CD4-positive, alpha-beta T cell (primary cell): ENCODE data around the gene TECPR2. TPM values are rescaled to one million over a fixed set of nuclear protein-coding genes. Genes with fewer than 3 reads are reported as not detected.

Source experiments
- ATAC-seq: fragments of 200-7000 bp; cut with Tn5 transposase; one replicate; pipeline ENCODE4 v1.10.0; 2022; ENCODE audit warnings: mild to moderate bottlenecking; ENCODE audit not compliant: poor library complexity
- CTCF ChIA-PET: fragments of 350-600 bp; sonication (Branson Sonifier 250); formaldehyde crosslinking; loops from one replicate; lab custom pipeline; 2021; ENCODE audit warnings: antibody characterized with exemption, inconsistent platforms; lab: Charles Lee
- POLR2A ChIA-PET: fragments of 350-600 bp; sonication (Branson Sonifier 250); formaldehyde crosslinking; loops from one replicate; lab custom pipeline; 2021; ENCODE audit warnings: antibody characterized with exemption, inconsistent platforms; lab: Charles Lee
- DNase-seq, 14 experiments: peaks; one replicate each; pipeline ENCODE4 v3.0.0-alpha.2; 2013 to 2020; ENCODE audit warnings: mixed read lengths in 2 of 14
- H3K27ac ChIP-seq, 2 donors: one replicate each; pipeline versions ENCODE4 v1.5.1 to v1.7.0; 2013; ENCODE audit warnings: low read length in 2 of 2, low read depth in 1 of 2, mild to moderate bottlenecking in 1 of 2
- H3K27me3 ChIP-seq, 2 experiments: 1 replicate in 1 of 2; 2 replicates in 1 of 2; pipeline versions ENCODE4 v1.6.1 to v1.7.0; 2013; ENCODE audit warnings: low read length in 2 of 2, control low read depth in 1 of 2, mild to moderate bottlenecking in 1 of 2, moderate library complexity in 1 of 2; ENCODE audit not compliant: insufficient read depth in 2 of 2, control insufficient read depth in 1 of 2
- H3K36me3 ChIP-seq: one replicate; pipeline ENCODE4 v1.6.1; 2013; ENCODE audit warnings: low read length, control low read depth; ENCODE audit not compliant: insufficient read depth
- H3K4me1 ChIP-seq: one replicate; pipeline ENCODE4 v1.6.1; 2013; ENCODE audit warnings: low read length, control low read depth; ENCODE audit not compliant: insufficient read depth
- H3K4me3 ChIP-seq: one replicate; pipeline ENCODE4 v1.5.1; 2013; ENCODE audit warnings: mild to moderate bottlenecking, low read length, moderate library complexity
- H3K9me3 ChIP-seq, 2 experiments: 1 replicate in 1 of 2; 2 replicates in 1 of 2; pipeline versions ENCODE4 v1.6.1 to v1.7.0; 2013; ENCODE audit warnings: low read length in 2 of 2, mild to moderate bottlenecking in 2 of 2, control low read depth in 1 of 2, moderate library complexity in 1 of 2; ENCODE audit not compliant: control insufficient read depth in 1 of 2, insufficient read depth in 1 of 2
- H3K27ac Mint-ChIP-seq: one replicate; pipeline ENCODE4 v1.8.0; 2020; ENCODE audit warnings: mixed read lengths
- H3K27me3 Mint-ChIP-seq: one replicate; pipeline ENCODE4 v1.8.0; 2021; ENCODE audit warnings: mixed read lengths
- H3K36me3 Mint-ChIP-seq: one replicate; pipeline ENCODE4 v1.8.0; 2021; ENCODE audit warnings: low read depth, mixed read lengths
- H3K4me1 Mint-ChIP-seq: one replicate; pipeline ENCODE4 v1.8.0; 2021; ENCODE audit warnings: low read depth, mixed read lengths
- H3K4me3 Mint-ChIP-seq: one replicate; pipeline ENCODE4 v1.8.0; 2020; ENCODE audit warnings: mild to moderate bottlenecking, mixed read lengths
- H3K9me3 Mint-ChIP-seq: one replicate; pipeline ENCODE4 v1.8.0; 2020; ENCODE audit warnings: mixed read lengths
- CTCF ChIP-seq: fragments of 200-600 bp; IDR thresholded peaks from one replicate; pipeline ENCODE4 v1.8.0; 2022; ENCODE audit warnings: antibody characterized with exemption, mild to moderate bottlenecking
- intact Hi-C, 2 experiments: fragments of 100-400 bp; cut with DNase I in 1 of 2; cut with micrococcal nuclease in 1 of 2; formaldehyde crosslinking; loops; one replicate each; pipeline versions ENCODE4 v1.15.1 to v1.9.0; 2023 to 2025; cut with DNase I, micrococcal nuclease
- total RNA-seq, 174 experiments: library from RNA in 2 of 174; stranded (reverse) in 2 of 174; gene quantifications; one replicate each; pipeline ENCODE4 v1.2.3 and lab custom pipeline; 2021 to 2026

The TECPR2 gene
- total RNA-seq, 2 experiments from 2014 or later: 5.0 to 5.4 TPM

GRCh38 chr14:102427642-102428041 is 64.9 kb downstream of the TECPR2 start:
- Mint-ChIP-seq H3K36me3 (peaks cover 37% of the 10 kb centered on the region), H3K27ac (no peak overlapping the region), H3K4me1 (no peaks in the 10 kb centered on the region), H3K4me3 (no peak overlapping the region), H3K27me3 (no peaks in the 10 kb centered on the region), H3K9me3 (no peaks in the 10 kb centered on the region)
- Histone ChIP-seq H3K27ac (no peak overlapping the region), H3K4me3 (no peak overlapping the region), H3K36me3 (no peaks in the 10 kb centered on the region), H3K27me3 (no peaks in the 10 kb centered on the region), H3K9me3 (no peaks in the 10 kb centered on the region), H3K4me1 (no peaks in the 10 kb centered on the region)
- DNase-seq (no peak), ATAC-seq (no peak)
- CTCF ChIA-PET: no interaction called here
- TF ChIP-seq CTCF: no peak
- POLR2A ChIA-PET: no interaction called here
- intact Hi-C loops: no loop called here

- no peaks in the 10 kb centered on the region for H3K27me3 Mint-ChIP-seq
- ATAC-seq (no peak), DNase-seq (no peak)
- POLR2A ChIA-PET: no interaction called here
- H3K9me3 Mint-ChIP-seq: no peaks in the 10 kb centered on the region
- H3K4me3 Mint-ChIP-seq: no peak overlapping the region
- Histone ChIP-seq H3K27ac (no peak overlapping the region), H3K4me3 (no peak overlapping the region), H3K4me1 (no peaks in the 10 kb centered on the region), H3K27me3 (no peaks in the 10 kb centered on the region), H3K9me3 (no peaks in the 10 kb centered on the region), H3K36me3 (peaks cover 4% of the 10 kb centered on the region)
- TF ChIP-seq CTCF: no peak
- no peaks in the 10 kb centered on the region for H3K4me1 Mint-ChIP-seq
- CTCF ChIA-PET: interaction anchor here (0.6 kb wide), 1 partner anchor 11 kb away, joined by 3 read pairs; no protein-coding TSS in a partner anchor
- no peak overlapping the region for H3K27ac Mint-ChIP-seq
- intact Hi-C loops: no loop called here
- peaks cover 45% of the 10 kb centered on the region for H3K36me3 Mint-ChIP-seq
Observed at GRCh38 chr14:102430212-102430908, 67.6 kb downstream of the TECPR2 start.

GRCh38 chr14:102431751-102432150 is 69.0 kb downstream of the TECPR2 start:
- POLR2A ChIA-PET: no interaction called here
- TF ChIP-seq CTCF: no peak
- Mint-ChIP-seq H3K27ac (no peak overlapping the region), H3K9me3 (no peaks in the 10 kb centered on the region), H3K4me3 (no peak overlapping the region), H3K36me3 (peaks cover 45% of the 10 kb centered on the region), H3K27me3 (no peaks in the 10 kb centered on the region), H3K4me1 (no peaks in the 10 kb centered on the region)
- Histone ChIP-seq H3K9me3 (no peaks in the 10 kb centered on the region), H3K4me1 (no peaks in the 10 kb centered on the region), H3K4me3 (no peak overlapping the region), H3K27ac (no peak overlapping the region), H3K36me3 (peaks cover 4% of the 10 kb centered on the region), H3K27me3 (no peaks in the 10 kb centered on the region)
- intact Hi-C loops: no loop called here
- CTCF ChIA-PET: no interaction called here
- ATAC-seq (no peak), DNase-seq (no peak)
